ENCODE data around the gene URB1. TPM values are rescaled to one million over a fixed set of nuclear protein-coding genes. Genes with fewer than 3 reads are reported as not detected.
"Not testable (repeated sequence)": the region's sequence is repeated elsewhere in the genome, so short reads cannot be mapped to it uniquely, and the experiment has no call there.

Gene URB1
- total RNA-seq, 2 experiments from 2014 or later: 17.4 to 19.4 TPM

DNA sequence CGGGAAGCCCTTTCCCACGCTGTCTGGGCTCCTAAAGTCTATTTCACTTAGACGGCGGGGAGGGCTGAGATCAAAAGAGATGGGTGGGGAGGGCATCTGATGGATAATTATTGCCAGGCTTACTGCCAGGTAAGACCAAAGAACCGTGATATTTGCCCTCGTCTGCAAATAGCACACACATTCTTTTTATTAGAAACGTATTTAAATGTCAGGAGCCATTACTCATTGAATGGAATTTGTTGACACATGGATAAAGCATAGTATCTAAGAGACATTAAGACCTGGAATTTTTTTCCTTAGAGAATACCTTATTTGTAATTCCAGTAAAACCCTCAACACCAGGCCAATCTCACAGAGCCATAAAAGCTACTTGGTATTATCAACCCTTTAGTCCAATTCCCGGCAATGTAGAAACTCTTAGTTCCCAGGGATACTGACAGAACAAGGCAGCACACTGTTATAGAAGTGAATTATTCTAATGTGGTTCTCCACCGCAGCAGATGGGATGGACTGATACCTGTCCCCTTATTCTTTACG, 10.6 kb downstream of the URB1 start:
- ChIA-PET CTCF (no interaction called here), POLR2A (no interaction called here)
- Mint-ChIP-seq H3K4me1 (ENCODE audit: low read depth) (peaks cover 2% of the 10 kb centered on the region), H3K27me3 (ENCODE audit: low read depth) (no peaks in the 10 kb centered on the region), H3K36me3 (ENCODE audit: low read depth) (peaks cover 50% of the 10 kb centered on the region), H3K4me3 (no peak overlapping the region), H3K27ac (no peak overlapping the region), H3K9me3 (ENCODE audit: insufficient read depth) (no peaks in the 10 kb centered on the region)
- ATAC-seq: no peak
- DNase-seq: no peak

DNA sequence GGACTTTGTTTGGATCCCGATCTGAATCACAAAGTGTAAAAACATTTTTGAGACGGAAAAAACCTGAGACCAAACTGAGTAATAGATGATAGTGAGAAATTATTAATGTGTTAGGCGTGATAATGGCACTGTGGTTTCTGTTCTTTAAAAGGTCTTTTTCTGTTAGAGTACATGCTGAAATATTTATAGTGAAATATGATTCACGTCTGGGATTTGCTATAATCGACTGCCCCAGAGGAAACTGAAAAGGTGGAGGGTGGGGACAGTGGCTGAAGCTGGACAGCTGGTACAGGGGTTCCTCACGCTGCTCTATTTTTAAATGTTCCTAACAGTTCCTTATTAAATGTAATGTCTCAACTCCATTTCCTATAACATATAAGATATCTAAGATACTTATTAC, 11.2 kb downstream of the URB1 start:
- ChIA-PET CTCF (no interaction called here), POLR2A (no interaction called here)
- Mint-ChIP-seq H3K9me3 (ENCODE audit: insufficient read depth) (no peaks in the 10 kb centered on the region), H3K36me3 (ENCODE audit: low read depth) (peaks cover 51% of the 10 kb centered on the region), H3K27ac (no peak overlapping the region), H3K27me3 (ENCODE audit: low read depth) (no peaks in the 10 kb centered on the region), H3K4me1 (ENCODE audit: low read depth) (no peaks in the 10 kb centered on the region), H3K4me3 (no peak overlapping the region)
- no peak for DNase-seq
- no peak for ATAC-seq

- ATAC-seq (no peak), DNase-seq (no peak)
- no peaks in the 10 kb centered on the region for H3K9me3 Mint-ChIP-seq (ENCODE audit: insufficient read depth)
- H3K36me3 Mint-ChIP-seq (ENCODE audit: low read depth): peaks cover 55% of the 10 kb centered on the region
- ChIA-PET POLR2A (no interaction called here), CTCF (no interaction called here)
- H3K27ac Mint-ChIP-seq: no peak overlapping the region
- no peaks in the 10 kb centered on the region for H3K27me3 Mint-ChIP-seq (ENCODE audit: low read depth)
- H3K4me3 Mint-ChIP-seq: no peak overlapping the region
- H3K4me1 Mint-ChIP-seq (ENCODE audit: low read depth): no peaks in the 10 kb centered on the region
Observed at GRCh38 chr21:32380940-32381339, 11.9 kb downstream of the URB1 start.

- no peaks in the 10 kb centered on the region for H3K9me3 Mint-ChIP-seq (ENCODE audit: insufficient read depth)
- DNase-seq: no peak
- ATAC-seq: no peak
- CTCF ChIA-PET: no interaction called here
- H3K27ac Mint-ChIP-seq: no peak overlapping the region
- H3K4me3 Mint-ChIP-seq: no peak overlapping the region
- H3K4me1 Mint-ChIP-seq (ENCODE audit: low read depth): no peaks in the 10 kb centered on the region
- POLR2A ChIA-PET: no interaction called here
- no peaks in the 10 kb centered on the region for H3K27me3 Mint-ChIP-seq (ENCODE audit: low read depth)
- H3K36me3 Mint-ChIP-seq (ENCODE audit: low read depth): peaks cover 47% of the 10 kb centered on the region
Observed at GRCh38 chr21:32378956-32379355, 13.9 kb downstream of the URB1 start.

GRCh38 chr21:32377991-32378390, 14.8 kb downstream of the URB1 start:
- no peak for DNase-seq
- POLR2A ChIA-PET: no interaction called here
- H3K27ac Mint-ChIP-seq: no peak overlapping the region
- peaks cover 41% of the 10 kb centered on the region for H3K36me3 Mint-ChIP-seq (ENCODE audit: low read depth)
- no peaks in the 10 kb centered on the region for H3K9me3 Mint-ChIP-seq (ENCODE audit: insufficient read depth)
- no peaks in the 10 kb centered on the region for H3K27me3 Mint-ChIP-seq (ENCODE audit: low read depth)
- no peak for ATAC-seq
- H3K4me1 Mint-ChIP-seq (ENCODE audit: low read depth): no peaks in the 10 kb centered on the region
- no peak overlapping the region for H3K4me3 Mint-ChIP-seq
- CTCF ChIA-PET: no interaction called here

DNA sequence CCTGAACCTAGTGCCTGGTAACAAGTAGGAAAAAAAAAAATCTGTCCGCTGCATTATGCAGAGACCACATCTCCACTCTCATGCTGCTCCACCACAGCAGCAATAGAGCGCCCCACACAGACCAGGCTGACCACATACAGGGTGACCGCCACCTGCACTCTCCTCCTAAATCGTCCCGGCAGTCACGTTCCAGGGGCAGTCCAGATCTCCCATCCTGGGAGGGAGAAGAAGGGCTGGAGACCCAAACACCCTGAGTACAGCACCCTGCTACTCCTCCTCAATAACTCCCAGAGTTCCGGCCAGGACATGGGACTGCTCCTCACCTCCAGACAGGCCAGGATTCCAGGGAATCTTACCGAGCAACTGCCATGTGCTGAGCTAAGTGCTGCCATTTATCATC, 15.3 kb downstream of the URB1 start:
- POLR2A ChIA-PET: no interaction called here
- Mint-ChIP-seq H3K27me3 (ENCODE audit: low read depth) (no peaks in the 10 kb centered on the region), H3K9me3 (ENCODE audit: insufficient read depth) (no peaks in the 10 kb centered on the region), H3K36me3 (ENCODE audit: low read depth) (peaks cover 39% of the 10 kb centered on the region), H3K4me3 (no peak overlapping the region), H3K27ac (no peak overlapping the region), H3K4me1 (ENCODE audit: low read depth) (no peaks in the 10 kb centered on the region)
- DNase-seq (no peak), ATAC-seq (no peak)
- CTCF ChIA-PET: no interaction called here

DNA sequence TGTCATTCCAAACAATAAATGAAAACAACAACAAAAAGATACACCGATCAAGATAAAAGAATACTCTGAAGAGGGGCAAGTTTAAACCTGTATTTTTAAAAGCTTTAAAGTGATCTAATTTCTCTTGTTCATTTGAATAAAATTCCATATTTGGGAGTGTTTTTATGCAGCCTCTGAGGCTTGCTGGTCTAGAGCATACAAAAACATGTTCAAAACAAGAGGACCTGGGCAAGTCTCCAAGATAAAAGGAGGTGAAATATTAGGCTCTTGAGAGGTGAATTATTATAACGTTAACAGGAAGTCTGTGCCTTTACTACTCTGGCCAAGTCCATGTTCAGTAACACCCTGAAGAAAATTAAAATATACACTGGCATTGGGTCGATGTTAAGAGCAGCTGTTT, 20.1 kb downstream of the URB1 start:
- ChIA-PET CTCF (interaction anchor here (1.3 kb wide), 1 partner anchor 228 kb away, joined by 5 read pairs; no protein-coding TSS in a partner anchor), POLR2A (no interaction called here)
- Mint-ChIP-seq H3K27me3 (ENCODE audit: low read depth) (no peaks in the 10 kb centered on the region), H3K9me3 (ENCODE audit: insufficient read depth) (no peaks in the 10 kb centered on the region), H3K27ac (no peak overlapping the region), H3K36me3 (ENCODE audit: low read depth) (peaks cover 40% of the 10 kb centered on the region), H3K4me1 (ENCODE audit: low read depth) (peaks cover 5% of the 10 kb centered on the region), H3K4me3 (no peak overlapping the region)
- DNase-seq (no peak), ATAC-seq (no peak)

DNA sequence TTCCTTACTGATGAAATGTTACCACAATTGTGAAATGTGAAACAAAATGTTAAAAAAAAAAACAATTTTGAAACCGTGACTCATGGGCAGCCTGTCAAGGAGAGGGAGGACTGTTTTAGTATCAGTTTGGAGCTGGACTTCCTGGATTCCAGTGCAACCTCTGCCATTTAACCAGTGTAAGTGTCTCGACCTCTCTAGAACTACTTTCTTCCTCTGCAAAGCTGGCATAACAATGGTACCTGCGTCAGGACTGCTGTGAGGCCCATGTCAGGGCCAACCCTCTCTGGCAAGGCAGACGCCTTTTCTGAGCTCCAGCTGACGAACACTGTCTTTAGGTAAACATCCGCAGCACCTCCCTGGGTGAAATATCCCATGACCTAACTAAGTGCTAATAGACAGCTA, 20.9 kb downstream of the URB1 start:
- no peaks in the 10 kb centered on the region for H3K9me3 Mint-ChIP-seq (ENCODE audit: insufficient read depth)

GRCh38 chr21:32370998-32371766, 21.6 kb downstream of the URB1 start:
- DNase-seq: no peak
- CTCF ChIA-PET: no interaction called here
- Mint-ChIP-seq H3K4me1 (ENCODE audit: low read depth) (peaks cover 5% of the 10 kb centered on the region), H3K27ac (no peak overlapping the region), H3K27me3 (ENCODE audit: low read depth) (no peaks in the 10 kb centered on the region), H3K36me3 (ENCODE audit: low read depth) (peaks cover 50% of the 10 kb centered on the region), H3K4me3 (no peak overlapping the region), H3K9me3 (ENCODE audit: insufficient read depth) (no peaks in the 10 kb centered on the region)
- ATAC-seq: no peak
- POLR2A ChIA-PET: no interaction called here

More for the DNA sequence above, 20.9 kb downstream of the URB1 start:
- H3K27me3 Mint-ChIP-seq (ENCODE audit: low read depth): no peaks in the 10 kb centered on the region
- no peak overlapping the region for H3K27ac Mint-ChIP-seq
- H3K36me3 Mint-ChIP-seq (ENCODE audit: low read depth): peaks cover 48% of the 10 kb centered on the region
- DNase-seq: no peak
- ChIA-PET CTCF (interaction anchor here (1.3 kb wide), 1 partner anchor 229 kb away, joined by 5 read pairs; no protein-coding TSS in a partner anchor), POLR2A (no interaction called here)
- H3K4me1 Mint-ChIP-seq (ENCODE audit: low read depth): peaks cover 5% of the 10 kb centered on the region
- no peak overlapping the region for H3K4me3 Mint-ChIP-seq
- ATAC-seq: no peak

DNA sequence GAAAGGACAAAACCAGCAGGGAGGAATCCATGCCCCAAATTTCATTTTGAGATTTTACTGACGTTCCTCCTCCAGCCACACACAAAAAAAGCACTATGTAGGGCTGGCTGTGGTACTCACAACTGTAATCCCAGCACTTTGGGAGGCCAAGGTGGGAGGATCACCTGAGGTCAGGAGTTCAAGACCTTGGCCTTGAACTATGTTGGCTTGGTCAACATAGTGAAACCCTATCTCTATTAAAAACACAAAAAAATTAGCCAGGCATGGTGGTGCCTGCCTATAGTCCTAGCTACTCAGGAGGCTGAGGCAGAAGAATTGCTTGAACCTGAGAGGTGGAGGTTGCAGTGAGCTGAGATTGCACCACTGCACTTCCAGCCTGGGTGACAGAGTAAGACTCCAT, 23.9 kb downstream of the URB1 start:
- H3K27ac Mint-ChIP-seq; H3K9me3 Mint-ChIP-seq (ENCODE audit: insufficient read depth); H3K27me3 Mint-ChIP-seq (ENCODE audit: low read depth); CTCF ChIA-PET; H3K4me1 Mint-ChIP-seq (ENCODE audit: low read depth); ATAC-seq; DNase-seq; H3K4me3 Mint-ChIP-seq: not testable (repeated sequence)
- H3K36me3 Mint-ChIP-seq (ENCODE audit: low read depth): peaks cover 58% of the 10 kb centered on the region
- POLR2A ChIA-PET: interaction anchor here (0.6 to 1.4 kb wide), 2 partner anchors 23 to 90 kb away, joined by 3 read pairs; partner anchors contain the start of gene MIS18A

DNA sequence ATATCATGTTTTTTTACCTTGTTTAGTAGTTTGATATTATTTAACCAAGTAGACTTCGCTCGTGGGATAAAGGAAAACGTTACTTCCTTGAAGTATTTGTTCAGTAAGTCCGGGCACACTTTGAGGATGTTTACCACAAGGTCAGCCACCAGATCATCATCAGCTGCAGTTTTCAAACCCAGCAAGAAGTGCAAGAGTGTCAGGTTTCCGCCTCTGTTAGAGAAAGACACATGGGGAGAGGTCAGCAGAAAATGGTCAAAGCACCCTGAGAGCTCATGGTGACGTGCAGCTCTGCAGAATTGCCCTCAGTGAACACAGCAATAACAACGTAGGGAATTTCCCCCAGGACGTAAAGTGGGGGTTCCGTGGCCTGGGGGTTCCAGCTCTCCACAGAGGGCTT, 24.4 kb downstream of the URB1 start:
- DNase-seq (no peak), ATAC-seq (no peak)
- H3K27me3 Mint-ChIP-seq (ENCODE audit: low read depth): no peaks in the 10 kb centered on the region
- H3K27ac Mint-ChIP-seq: no peak overlapping the region
- POLR2A ChIA-PET: interaction anchor here (1.4 kb wide), 1 partner anchor 24 kb away, joined by 3 read pairs; no protein-coding TSS in a partner anchor
- CTCF ChIA-PET: no interaction called here
- H3K9me3 Mint-ChIP-seq (ENCODE audit: insufficient read depth): no peaks in the 10 kb centered on the region
- H3K4me1 Mint-ChIP-seq (ENCODE audit: low read depth): peaks cover 5% of the 10 kb centered on the region
- peaks cover 63% of the 10 kb centered on the region for H3K36me3 Mint-ChIP-seq (ENCODE audit: low read depth)
- H3K4me3 Mint-ChIP-seq: no peak overlapping the region

DNA sequence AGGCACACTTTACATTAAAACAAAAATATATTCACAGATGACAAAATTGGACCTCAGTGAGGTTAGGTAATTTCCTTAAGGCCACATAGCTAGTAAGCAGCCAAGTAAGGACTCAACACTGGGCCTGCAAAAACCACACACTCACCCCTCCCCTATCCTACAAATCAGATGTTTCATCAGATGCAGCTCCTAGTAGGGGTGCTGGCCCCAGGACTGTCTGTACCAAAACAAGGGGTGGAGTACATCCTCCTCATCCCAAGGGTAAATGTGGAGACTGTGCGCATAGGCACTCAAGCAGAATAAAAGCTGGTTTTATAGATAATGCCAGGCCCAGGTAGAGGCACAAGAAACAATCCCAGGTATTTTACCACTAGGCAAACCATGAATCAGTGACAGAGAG, 25.7 kb downstream of the URB1 start:
- Mint-ChIP-seq H3K9me3 (ENCODE audit: insufficient read depth) (no peaks in the 10 kb centered on the region), H3K27me3 (ENCODE audit: low read depth) (no peaks in the 10 kb centered on the region), H3K36me3 (ENCODE audit: low read depth) (peaks cover 64% of the 10 kb centered on the region), H3K4me1 (ENCODE audit: low read depth) (peaks cover 3% of the 10 kb centered on the region), H3K27ac (no peak overlapping the region), H3K4me3 (no peak overlapping the region)
- CTCF ChIA-PET: interaction anchor here (0.7 to 1.1 kb wide), 2 partner anchors 30 to 88 kb away, joined by 3 to 5 read pairs; partner anchors contain the start of gene MIS18A
- no peak for DNase-seq
- POLR2A ChIA-PET: no interaction called here
- ATAC-seq: no peak

Data from activated CD8-positive, alpha-beta T cell treated with anti-CD3 and anti-CD28 coated beads, Interleukin-2, amount 10 ng/mL, durations not matched to agents 7 days and 5 days (primary cell).